Inferior parietal cortex (tissue), 1 donor: ENCODE results near the gene PKP3.
A peak's percentile ranks its signal among the peaks of the same experiment; 100 is the strongest.

Experiments used
- DNase-seq: peaks from one replicate; pipeline ENCODE4 v3.0.0-alpha.2; 2016; ENCODE audit errors: extremely low spot score

The PKP3 gene

DNA sequence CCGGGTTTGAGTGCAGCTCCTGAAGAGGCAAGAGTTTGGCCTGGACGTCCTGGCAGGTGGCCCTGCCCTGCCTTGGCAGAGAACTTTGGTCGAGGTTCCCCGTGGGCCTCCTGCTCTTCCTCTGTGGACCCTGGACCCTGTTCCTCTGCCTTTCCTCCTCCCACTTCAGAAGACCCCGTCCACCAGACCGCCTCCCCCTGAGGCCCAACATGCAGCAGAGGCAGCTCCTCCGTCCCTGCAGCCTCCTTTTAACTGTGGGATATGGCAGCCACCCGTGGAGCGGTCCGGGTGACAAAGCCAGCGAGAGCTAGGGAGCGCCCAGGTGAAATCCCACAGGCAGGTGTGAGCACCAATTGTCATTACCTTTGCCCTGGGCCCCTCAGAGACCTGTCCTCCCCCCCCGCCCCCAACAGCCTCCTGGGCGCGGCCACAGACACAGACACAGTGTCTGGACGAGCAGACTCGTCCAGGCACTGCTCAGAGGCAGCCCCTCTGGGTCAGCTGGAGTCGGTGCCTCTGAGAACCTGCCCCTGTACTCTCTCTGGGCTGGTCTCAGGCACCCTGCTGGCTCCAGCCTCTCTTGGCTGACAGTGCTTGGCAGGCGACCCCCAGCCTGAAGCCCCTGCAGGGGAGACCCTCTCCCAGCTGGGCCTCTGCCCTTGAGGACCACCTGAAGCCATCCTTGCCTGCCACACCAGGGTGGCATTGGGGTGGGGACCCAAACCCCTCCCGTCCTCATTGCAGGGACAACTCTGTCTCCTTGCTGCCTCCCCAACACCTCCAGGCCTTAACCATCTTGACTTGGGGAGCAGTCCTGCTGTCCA is 52.0 kb downstream of the PKP3 start:
- DNase-seq: no peak

DNA sequence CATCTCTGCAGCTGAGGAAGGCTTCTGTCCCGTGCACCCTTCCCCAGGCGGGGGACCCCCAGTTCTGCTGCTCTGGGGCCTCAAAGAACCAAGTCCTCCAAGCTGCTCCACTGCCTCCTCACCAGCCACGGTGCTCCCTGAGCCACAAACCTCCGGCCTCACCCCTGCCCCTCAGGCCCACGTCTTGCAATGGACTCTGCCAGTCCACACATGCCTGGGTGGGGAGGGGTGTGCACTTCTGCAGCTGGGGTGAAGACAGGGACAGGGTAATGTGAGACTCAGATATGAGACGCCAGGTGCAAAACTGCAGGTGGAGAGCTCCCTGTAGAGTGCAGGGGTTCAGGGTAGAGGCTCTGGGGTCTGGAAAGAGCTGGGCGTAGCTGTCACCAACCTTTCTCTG is 52.9 kb downstream of the PKP3 start:
- DNase-seq: no peak

DNA sequence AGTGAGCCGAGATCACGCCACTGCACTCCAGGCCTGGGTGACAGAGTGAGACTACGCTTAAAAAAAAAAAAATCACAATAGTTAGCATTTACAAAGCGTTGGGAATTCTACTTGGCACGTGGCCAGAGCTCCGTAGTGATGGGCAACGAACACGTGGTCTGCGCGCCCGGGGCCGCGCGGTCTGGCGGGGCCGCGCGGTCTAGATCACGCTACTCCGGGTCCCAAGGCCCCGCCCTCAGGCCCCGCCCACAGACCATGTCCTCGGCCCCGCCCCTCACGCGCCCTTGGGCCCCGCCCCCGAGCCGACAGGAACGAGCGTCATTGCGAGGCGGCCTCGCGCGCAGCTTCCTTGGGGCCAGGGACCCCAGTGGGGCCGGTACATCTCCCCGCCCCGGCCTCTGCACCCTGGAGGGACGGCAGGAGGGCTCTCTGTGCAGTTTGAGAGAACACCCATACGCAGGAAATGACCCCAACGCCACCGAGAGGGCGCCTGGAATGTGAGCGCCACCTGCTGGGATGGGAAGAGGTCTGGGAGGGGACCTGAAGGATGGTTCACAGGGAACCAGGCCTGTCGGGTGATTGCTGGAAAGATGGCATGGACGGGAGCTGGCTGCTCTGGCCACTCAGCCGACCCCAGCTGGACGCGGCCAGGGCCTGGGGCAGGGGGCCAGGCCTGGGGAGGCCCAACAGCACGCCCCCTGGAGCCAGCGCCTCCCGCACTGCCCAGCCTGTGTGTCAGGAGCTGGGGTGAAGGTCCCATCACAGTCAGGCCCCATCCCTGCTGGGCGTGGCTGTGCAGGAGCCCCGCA is 54.1 kb downstream of the PKP3 start:
- peak; percentile 86 for DNase-seq

DNA sequence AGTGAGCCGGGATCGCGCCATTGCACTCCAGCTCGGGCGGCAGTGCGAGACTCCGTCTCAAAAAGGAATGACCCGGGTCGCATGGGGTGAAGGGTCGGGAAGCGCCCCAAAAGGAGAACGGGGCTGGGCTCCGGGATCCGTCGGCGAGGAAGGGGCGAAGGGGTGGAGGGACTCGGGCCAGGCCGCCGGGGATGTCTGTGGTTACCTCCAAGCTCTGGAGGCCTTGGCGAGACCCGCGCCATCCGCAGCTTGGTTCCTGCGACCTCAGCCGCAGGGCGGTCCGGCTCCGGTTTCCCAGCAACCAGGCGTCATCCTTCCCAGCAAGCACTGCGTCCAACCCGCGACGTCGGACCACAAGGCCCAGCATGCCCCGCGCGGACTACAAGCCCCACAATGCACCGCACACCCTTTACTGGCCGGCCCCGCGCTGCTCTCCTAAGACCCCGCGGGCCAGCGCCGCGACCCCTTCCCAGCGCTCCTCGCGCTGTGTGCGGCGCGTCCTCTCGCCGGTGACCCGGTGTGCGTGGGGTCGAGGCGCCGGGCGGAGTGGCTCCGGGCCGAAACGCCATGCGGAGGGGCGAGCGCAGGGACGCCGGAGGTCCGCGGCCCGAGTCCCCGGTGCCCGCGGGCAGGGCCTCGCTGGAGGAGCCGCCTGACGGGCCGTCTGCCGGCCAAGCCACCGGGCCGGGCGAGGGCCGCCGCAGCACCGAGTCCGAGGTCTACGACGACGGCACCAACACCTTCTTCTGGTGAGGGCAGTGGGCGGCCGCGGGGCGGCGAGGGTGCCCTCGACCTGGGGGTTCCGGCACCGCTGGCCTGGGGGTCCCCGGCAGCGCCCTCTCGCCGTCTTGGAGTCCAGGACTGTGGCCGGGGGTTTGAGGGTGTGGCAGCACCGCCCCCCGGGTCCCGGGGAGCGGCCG is 56.1 kb downstream of the PKP3 start, which contains the start of gene PTDSS2:
PTDSS2 (plus strand) TSS at position 391 of the 920 bp plus-strand sequence; CDS start at position 568, 177 bp downstream.
- DNase-seq: peak; percentile 92

DNA sequence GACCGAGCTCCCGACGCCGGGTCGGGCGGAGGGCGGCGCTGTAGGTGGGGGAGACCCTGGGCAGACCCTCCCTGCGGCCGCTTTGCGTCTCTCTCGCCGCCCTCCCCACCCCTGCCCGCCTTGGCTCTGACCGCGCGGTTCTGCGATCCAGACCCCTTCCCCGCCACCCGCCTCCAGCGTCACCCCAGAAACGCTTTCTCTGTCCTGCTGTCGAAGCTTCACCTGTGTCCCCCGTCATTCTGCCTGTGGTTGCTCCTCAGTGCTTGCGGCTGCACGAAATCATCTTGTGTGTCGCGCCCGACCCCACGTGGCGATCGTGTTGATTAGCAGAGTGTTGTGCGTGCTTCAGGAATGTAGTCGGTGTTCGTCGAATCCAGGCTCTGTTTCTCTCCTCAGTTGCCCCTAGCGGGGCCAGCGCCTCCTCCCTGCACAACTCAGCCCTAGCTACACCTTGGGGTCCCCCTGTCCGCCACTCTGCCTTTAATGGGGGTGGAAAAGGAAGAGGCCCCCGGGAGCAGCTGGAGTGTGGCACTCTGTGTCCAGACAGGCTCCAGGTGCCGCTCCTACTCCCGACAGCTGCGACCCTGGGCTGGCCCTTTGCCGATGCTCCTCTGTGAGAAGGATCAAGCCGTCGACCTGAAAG is 56.9 kb downstream of the PKP3 start:
- DNase-seq: peak; percentile 62

DNA sequence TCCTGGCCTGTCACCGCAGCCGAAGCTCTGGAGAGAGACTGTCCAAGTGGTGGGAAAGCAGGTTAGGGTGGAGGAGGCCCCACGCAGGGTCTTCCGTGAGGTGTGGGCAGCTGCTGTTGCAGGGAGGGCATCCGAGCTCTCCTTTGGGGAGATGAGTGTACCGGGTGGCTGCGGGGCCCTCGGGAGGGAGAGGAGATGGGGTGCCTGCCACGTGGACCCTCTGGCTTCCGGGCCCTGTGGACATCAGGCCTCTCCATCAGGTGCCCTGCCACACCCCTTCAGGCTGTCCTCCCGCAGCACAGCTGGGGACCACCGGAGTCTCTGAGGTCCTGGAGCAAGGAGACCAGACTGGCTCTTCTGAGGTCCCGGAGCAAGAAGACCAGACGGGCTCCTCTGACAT is 57.7 kb downstream of the PKP3 start:
- no peak for DNase-seq

DNA sequence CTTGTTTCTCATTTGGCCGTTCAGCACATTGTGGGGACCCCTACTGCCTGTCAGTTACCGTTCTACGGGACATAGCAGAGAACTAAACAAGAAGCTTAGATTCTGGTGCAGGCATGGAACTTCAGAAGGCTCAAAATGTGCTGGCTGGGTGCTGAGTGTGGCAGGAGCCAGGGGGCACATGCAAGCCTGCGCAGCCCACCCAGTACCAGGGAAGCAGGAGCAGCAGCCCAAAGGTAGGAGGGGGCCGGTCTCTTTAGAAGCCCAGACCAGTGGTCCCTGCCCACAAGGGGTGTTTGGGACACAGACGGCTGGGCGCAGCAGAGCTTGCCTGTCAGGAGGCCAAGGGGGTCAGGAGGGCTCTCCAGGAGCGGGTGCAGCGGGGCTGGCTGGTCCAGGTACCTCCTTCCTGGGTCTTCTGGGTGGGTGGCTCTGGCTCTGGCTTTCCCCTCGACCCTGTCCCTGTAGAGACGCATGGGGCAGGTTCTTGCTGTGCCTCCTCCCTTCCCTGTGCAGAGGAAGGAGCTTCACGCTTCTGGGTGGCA is 58.3 kb downstream of the PKP3 start:
- DNase-seq: no peak

DNA sequence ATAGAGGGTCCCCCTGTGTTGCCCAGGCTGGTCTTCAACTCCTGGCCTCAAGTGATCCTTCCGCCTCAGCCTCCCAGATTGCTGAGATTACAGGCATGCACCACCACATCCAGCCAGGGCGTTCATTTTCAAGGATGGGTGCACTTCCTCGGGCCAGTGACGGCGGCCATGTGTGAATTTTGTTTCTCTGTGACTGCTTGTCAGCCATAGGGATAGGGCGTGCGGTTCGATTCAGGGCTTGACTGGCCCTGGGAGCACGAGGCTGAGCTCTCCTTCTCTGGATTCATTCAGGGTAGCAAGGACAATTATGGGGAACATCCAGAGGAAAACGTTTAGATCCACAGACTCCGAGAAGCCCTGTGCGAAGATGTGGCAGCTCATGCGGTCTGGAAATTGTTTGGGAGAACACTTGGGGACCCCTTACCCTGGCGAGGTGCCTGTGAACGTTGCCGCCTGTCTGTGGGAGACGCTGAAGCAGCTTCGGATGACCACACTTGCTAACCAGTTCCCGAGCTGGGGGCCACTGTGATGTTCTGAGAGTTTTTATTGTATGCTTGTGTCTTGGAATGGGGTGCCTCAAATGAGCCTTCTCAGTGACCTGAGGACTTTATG is 59.0 kb downstream of the PKP3 start:
- DNase-seq: no peak

DNA sequence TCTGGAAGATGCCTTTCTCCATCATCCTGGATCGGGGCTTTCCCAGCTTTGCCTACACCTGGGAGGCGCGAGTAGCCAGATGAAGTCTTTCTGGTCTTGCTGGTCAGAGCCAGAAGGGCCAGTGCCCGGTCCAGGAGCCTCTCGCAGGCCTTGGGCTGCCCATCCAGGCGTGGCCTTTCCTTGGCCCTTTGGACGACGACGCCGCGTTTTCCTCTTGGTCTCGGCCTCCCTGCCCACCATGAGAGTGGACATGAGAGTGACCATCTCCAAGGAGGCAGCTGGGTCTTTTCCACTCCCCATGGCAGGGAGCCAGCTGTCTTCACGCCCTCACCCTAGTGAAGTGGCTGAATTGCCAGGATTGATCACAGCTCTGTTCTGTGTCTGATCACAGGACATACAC is 59.6 kb downstream of the PKP3 start:
- DNase-seq: no peak

DNA sequence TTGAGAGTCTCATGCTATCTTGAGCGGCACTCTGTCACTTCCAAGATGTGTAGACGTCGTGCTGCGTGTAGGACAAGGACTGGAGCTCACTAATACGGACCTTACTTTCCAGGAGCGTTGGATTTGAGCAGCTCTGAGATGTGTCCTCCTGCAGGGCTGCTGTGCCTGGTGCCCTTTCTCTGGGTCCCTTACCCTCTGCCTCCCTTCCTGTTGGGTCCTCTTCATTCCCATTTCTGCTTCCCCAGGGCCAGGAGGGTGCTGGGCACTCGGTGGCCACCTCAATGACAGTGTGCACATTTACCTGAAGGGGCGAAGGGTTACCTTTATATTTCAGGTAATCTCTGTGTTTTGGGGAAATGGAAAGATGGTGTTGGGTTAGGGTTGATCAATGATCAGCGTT is 60.0 kb downstream of the PKP3 start:
- DNase-seq: no peak
